Measurements from ENCODE around the gene GORASP2. TPM values are rescaled to one million over a fixed set of nuclear protein-coding genes. Genes with fewer than 3 reads are reported as not detected.

GORASP2 gene
- total and polyA plus RNA-seq, 2 donors from 2014 or later, result 40.4 to 70.4 TPM

- peaks cover 3 to 11% (median 8%) of the 10 kb centered on the region in 3 donors for H3K36me3 ChIP-seq (ENCODE audit: control insufficient read depth in 2 of 3, insufficient read depth in 3 of 3, low read length in 3 of 3)
- no peaks in the 10 kb centered on the region for H3K27me3 ChIP-seq (ENCODE audit: control insufficient read depth, insufficient read depth, low read length)
- DNase-seq (no peak), FAIRE-seq (no peak)
- H3K9me3 ChIP-seq (ENCODE audit: control insufficient read depth in 2 of 3, insufficient read depth in 1 of 3, low read length in 3 of 3), result no peaks in the 10 kb centered on the region
- no peak overlapping the region for H3K9ac ChIP-seq (ENCODE audit: low read length in 3 of 3)
- TF ChIP-seq CTCF (IDR thresholded peaks at IDR 0.05; ENCODE audit: borderline replicate concordance, extremely low read depth, insufficient read depth), result no peak
- intact Hi-C loops (cut with DNase I), result no loop called here
- H3K4me3 ChIP-seq (ENCODE audit: low read length in 3 of 3), result no peak overlapping the region
- H3K4me1 ChIP-seq (ENCODE audit: control insufficient read depth in 2 of 3, insufficient read depth in 2 of 3, low read depth in 1 of 3, low read length in 3 of 3), result no peaks in the 10 kb centered on the region
- no peak overlapping the region for H3K27ac ChIP-seq (ENCODE audit: low read depth in 2 of 2, low read length in 2 of 2)
Observed at GRCh38 chr2:171008550-171009205, 79.6 kb downstream of the GORASP2 start.

GRCh38 chr2:171009386-171009785 is 80.3 kb downstream of the GORASP2 start:
- intact Hi-C loops (cut with DNase I), result no loop called here
- DNase-seq, result no peak
- peaks cover 3 to 13% (median 7%) of the 10 kb centered on the region in 3 donors for H3K36me3 ChIP-seq (ENCODE audit: control insufficient read depth in 2 of 3, insufficient read depth in 3 of 3, low read length in 3 of 3)
- FAIRE-seq, result no peak
- H3K27me3 ChIP-seq (ENCODE audit: control insufficient read depth, insufficient read depth, low read length), result no peaks in the 10 kb centered on the region
- no peaks in the 10 kb centered on the region for H3K4me1 ChIP-seq (ENCODE audit: control insufficient read depth in 2 of 3, insufficient read depth in 2 of 3, low read depth in 1 of 3, low read length in 3 of 3)
- TF ChIP-seq CTCF (IDR thresholded peaks at IDR 0.05; ENCODE audit: borderline replicate concordance, extremely low read depth, insufficient read depth), result no peak
- H3K27ac ChIP-seq (ENCODE audit: low read depth in 2 of 2, low read length in 2 of 2), result no peak overlapping the region
- no peak overlapping the region for H3K4me3 ChIP-seq (ENCODE audit: low read length in 3 of 3)
- no peak overlapping the region for H3K9ac ChIP-seq (ENCODE audit: low read length in 3 of 3)
- H3K9me3 ChIP-seq (ENCODE audit: control insufficient read depth in 2 of 3, insufficient read depth in 1 of 3, low read length in 3 of 3), result no peaks in the 10 kb centered on the region

GRCh38 chr2:171013851-171014250 is 84.8 kb downstream of the GORASP2 start:
- intact Hi-C loops (cut with DNase I), result no loop called here
- peaks cover 2 to 16% (median 6%) of the 10 kb centered on the region in 3 donors for H3K36me3 ChIP-seq (ENCODE audit: control insufficient read depth in 2 of 3, insufficient read depth in 3 of 3, low read length in 3 of 3)
- no peak overlapping the region for H3K4me3 ChIP-seq (ENCODE audit: low read length in 3 of 3)
- FAIRE-seq (no peak), DNase-seq (no peak)
- no peak for TF ChIP-seq CTCF (IDR thresholded peaks at IDR 0.05; ENCODE audit: borderline replicate concordance, extremely low read depth, insufficient read depth)
- H3K9ac ChIP-seq (ENCODE audit: low read length in 3 of 3), result no peak overlapping the region
- H3K27me3 ChIP-seq (ENCODE audit: control insufficient read depth, insufficient read depth, low read length), result no peaks in the 10 kb centered on the region
- H3K4me1 ChIP-seq (ENCODE audit: control insufficient read depth in 2 of 3, insufficient read depth in 2 of 3, low read depth in 1 of 3, low read length in 3 of 3), result no peaks in the 10 kb centered on the region
- H3K27ac ChIP-seq (ENCODE audit: low read depth in 2 of 2, low read length in 2 of 2), result no peak overlapping the region
- no peaks in the 10 kb centered on the region for H3K9me3 ChIP-seq (ENCODE audit: control insufficient read depth in 2 of 3, insufficient read depth in 1 of 3, low read length in 3 of 3)

GRCh38 chr2:171016125-171016524 is 87.1 kb downstream of the GORASP2 start:
- no peak overlapping the region for H3K4me3 ChIP-seq (ENCODE audit: low read length in 3 of 3)
- H3K27me3 ChIP-seq (ENCODE audit: control insufficient read depth, insufficient read depth, low read length), result no peaks in the 10 kb centered on the region
- DNase-seq (no peak), FAIRE-seq (no peak)
- intact Hi-C loops (cut with DNase I), result no loop called here
- no peak overlapping the region for H3K27ac ChIP-seq (ENCODE audit: low read depth in 2 of 2, low read length in 2 of 2)
- H3K9me3 ChIP-seq (ENCODE audit: control insufficient read depth in 2 of 3, insufficient read depth in 1 of 3, low read length in 3 of 3), result no peaks in the 10 kb centered on the region
- TF ChIP-seq CTCF (IDR thresholded peaks at IDR 0.05; ENCODE audit: borderline replicate concordance, extremely low read depth, insufficient read depth), result no peak
- H3K36me3 ChIP-seq (ENCODE audit: control insufficient read depth in 2 of 3, insufficient read depth in 3 of 3, low read length in 3 of 3), result peaks cover 2 to 11% (median 6%) of the 10 kb centered on the region in 3 donors
- H3K4me1 ChIP-seq (ENCODE audit: control insufficient read depth in 2 of 3, insufficient read depth in 2 of 3, low read depth in 1 of 3, low read length in 3 of 3), result no peaks in the 10 kb centered on the region
- H3K9ac ChIP-seq (ENCODE audit: low read length in 3 of 3), result no peak overlapping the region

Data from kidney (tissue), 14 donors.